ENCODE measurements around the gene DEFB128. TPM values are rescaled to one million over a fixed set of nuclear protein-coding genes. Genes with fewer than 3 reads are reported as not detected.
A peak's percentile ranks its signal among the peaks of the same experiment; 100 is the strongest.

The DEFB128 gene
- total RNA-seq, 1 experiment from 2014 or later = not detected

DNA sequence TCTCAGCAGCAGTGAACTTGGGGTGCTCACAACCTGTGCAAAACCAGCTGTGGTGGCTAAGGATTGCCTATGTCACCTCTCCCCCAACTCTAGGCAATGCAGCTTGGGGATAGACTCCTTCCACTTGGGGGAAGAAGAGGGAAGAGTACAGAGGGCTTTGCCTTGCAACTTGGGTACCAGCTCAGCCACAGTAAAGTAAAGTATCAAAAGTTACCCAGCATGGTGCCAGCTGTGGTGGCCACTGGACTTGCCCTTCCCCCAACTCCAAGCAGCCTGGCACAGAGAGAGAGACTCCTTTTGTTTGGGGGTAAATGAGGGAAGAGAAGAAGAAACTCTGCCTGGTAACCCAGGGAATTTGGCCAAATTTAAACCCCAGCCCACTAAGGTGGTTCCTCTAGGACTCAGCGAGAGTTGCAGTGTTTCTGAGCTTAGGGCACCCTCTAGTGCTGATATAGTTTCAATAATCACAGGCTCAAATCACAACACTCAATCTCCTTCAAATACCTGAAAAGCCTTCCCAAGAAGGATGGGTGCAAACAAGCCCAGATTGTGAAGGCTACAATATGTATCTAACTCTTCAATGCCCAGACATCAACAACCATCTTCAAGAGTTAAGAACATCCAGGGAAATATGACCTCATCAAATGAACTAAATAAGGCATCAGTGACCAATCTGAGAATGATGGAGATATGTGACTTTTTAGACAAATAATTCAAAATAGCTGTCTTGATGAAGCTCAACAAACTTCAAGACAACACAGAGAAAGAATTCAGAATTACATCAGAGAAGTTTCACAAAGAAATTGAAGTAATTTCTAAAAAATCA lies 30.0 kb upstream of the DEFB128 start:
- no peak overlapping the region for H3K4me3 Mint-ChIP-seq (ENCODE audit: low read depth, unreplicated experiment)
- intact Hi-C loops (cut with micrococcal nuclease; ENCODE audit: unreplicated experiment) = no loop called here
- no TSS peak for BruUV-seq (replicated peaks)
- no peaks in the 10 kb centered on the region for H3K4me1 Mint-ChIP-seq (ENCODE audit: low read depth, unreplicated experiment)
- no peaks in the 10 kb centered on the region for H3K9me3 Mint-ChIP-seq (ENCODE audit: low read depth, unreplicated experiment)
- H3K27me3 Mint-ChIP-seq (ENCODE audit: unreplicated experiment) = peaks cover 81% of the 10 kb centered on the region
- DNase-seq = peak; percentile 23
- no peak overlapping the region for H3K27ac Mint-ChIP-seq (ENCODE audit: unreplicated experiment)
- H3K36me3 Mint-ChIP-seq (ENCODE audit: insufficient read depth, unreplicated experiment) = no peaks in the 10 kb centered on the region
- TF ChIP-seq, protein P1, sequence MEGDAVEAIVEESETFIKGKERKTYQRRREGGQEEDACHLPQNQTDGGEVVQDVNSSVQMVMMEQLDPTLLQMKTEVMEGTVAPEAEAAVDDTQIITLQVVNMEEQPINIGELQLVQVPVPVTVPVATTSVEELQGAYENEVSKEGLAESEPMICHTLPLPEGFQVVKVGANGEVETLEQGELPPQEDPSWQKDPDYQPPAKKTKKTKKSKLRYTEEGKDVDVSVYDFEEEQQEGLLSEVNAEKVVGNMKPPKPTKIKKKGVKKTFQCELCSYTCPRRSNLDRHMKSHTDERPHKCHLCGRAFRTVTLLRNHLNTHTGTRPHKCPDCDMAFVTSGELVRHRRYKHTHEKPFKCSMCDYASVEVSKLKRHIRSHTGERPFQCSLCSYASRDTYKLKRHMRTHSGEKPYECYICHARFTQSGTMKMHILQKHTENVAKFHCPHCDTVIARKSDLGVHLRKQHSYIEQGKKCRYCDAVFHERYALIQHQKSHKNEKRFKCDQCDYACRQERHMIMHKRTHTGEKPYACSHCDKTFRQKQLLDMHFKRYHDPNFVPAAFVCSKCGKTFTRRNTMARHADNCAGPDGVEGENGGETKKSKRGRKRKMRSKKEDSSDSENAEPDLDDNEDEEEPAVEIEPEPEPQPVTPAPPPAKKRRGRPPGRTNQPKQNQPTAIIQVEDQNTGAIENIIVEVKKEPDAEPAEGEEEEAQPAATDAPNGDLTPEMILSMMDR (IDR thresholded peaks at IDR 0.05; ENCODE audit: unreplicated experiment) = no peak
- CTCF ChIA-PET = interaction anchor here (1.0 kb wide), 1 partner anchor 111 kb away, joined by 4 read pairs; no protein-coding TSS in a partner anchor

DNA sequence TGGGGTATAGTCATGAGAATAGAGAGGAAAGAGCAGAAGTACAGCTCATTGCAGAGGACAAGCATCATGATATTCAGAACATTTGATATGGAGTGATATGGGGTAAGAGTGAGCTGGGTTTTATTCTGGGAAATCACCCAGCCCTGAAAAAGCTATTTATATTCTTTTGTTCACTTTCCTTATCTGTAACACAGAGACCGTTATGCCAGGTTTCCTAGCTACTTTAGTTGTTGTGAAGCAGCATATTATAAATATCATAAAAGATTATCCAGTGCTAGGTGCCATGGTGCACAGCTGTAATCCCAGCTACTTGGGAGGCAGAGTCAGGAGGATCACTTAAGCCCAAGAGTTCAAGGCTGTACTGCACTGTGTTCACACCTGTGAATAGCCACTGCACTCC lies 27.8 kb upstream of the DEFB128 start:
- Mint-ChIP-seq H3K4me1 (ENCODE audit: low read depth, unreplicated experiment) (no peaks in the 10 kb centered on the region), H3K27me3 (ENCODE audit: unreplicated experiment) (peaks cover 76% of the 10 kb centered on the region), H3K9me3 (ENCODE audit: low read depth, unreplicated experiment) (no peaks in the 10 kb centered on the region), H3K36me3 (ENCODE audit: insufficient read depth, unreplicated experiment) (no peaks in the 10 kb centered on the region), H3K27ac (ENCODE audit: unreplicated experiment) (no peak overlapping the region), H3K4me3 (ENCODE audit: low read depth, unreplicated experiment) (no peak overlapping the region)
- DNase-seq = no peak
- TF ChIP-seq, protein P1 (IDR thresholded peaks at IDR 0.05; ENCODE audit: unreplicated experiment) = no peak
- intact Hi-C loops (cut with micrococcal nuclease; ENCODE audit: unreplicated experiment) = no loop called here
- BruUV-seq (replicated peaks) = no TSS peak
- CTCF ChIA-PET = interaction anchor here (0.6 kb wide), 1 partner anchor 112 kb away, joined by 4 read pairs; no protein-coding TSS in a partner anchor

DNA sequence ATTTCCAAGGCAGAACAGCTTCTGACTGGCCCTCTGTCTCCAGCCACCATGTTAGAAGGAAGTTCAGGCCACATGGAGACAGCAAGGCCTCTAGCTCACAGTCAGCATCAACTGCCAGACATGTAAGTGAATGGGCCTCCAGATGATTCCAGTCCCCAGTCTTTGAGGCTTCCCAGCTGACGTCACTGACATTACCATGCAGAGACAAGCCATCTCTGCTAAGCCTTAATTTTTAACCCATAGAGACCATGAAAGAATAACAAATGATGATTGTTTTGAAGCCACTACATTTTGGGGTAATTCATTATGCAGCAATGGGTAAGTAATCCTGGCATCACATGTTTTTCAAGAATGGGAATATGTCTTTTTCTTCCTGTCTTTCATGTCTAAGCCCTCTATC lies 26.3 kb upstream of the DEFB128 start:
- H3K9me3 Mint-ChIP-seq (ENCODE audit: low read depth, unreplicated experiment) = no peaks in the 10 kb centered on the region
- H3K4me3 Mint-ChIP-seq (ENCODE audit: low read depth, unreplicated experiment) = no peak overlapping the region
- H3K4me1 Mint-ChIP-seq (ENCODE audit: low read depth, unreplicated experiment) = no peaks in the 10 kb centered on the region
- DNase-seq = no peak
- CTCF ChIA-PET = no interaction called here
- intact Hi-C loops (cut with micrococcal nuclease; ENCODE audit: unreplicated experiment) = no loop called here
- peaks cover 74% of the 10 kb centered on the region for H3K27me3 Mint-ChIP-seq (ENCODE audit: unreplicated experiment)
- TF ChIP-seq, protein P1 (IDR thresholded peaks at IDR 0.05; ENCODE audit: unreplicated experiment) = no peak
- no TSS peak for BruUV-seq (replicated peaks)
- no peak overlapping the region for H3K27ac Mint-ChIP-seq (ENCODE audit: unreplicated experiment)
- H3K36me3 Mint-ChIP-seq (ENCODE audit: insufficient read depth, unreplicated experiment) = no peaks in the 10 kb centered on the region

DNA sequence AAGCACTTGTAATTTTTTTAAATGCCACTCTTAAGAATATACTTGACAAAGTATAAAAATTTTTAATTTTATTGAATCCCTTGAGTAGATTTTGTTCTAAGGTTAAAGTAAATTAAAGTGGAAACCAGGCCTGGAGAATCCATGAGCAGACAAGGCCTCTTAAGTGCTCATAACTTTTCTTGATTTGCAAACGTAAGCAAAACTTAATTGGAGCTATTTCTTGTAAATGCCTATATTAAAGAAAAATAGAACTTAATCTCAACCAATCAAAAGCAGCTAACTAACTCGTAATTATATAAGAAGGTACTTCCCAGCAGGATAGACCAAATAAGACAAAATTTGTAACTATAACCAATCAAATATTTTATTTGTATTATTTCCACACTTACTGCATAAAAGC lies 24.9 kb upstream of the DEFB128 start:
- Mint-ChIP-seq H3K9me3 (ENCODE audit: low read depth, unreplicated experiment) (no peaks in the 10 kb centered on the region), H3K36me3 (ENCODE audit: insufficient read depth, unreplicated experiment) (no peaks in the 10 kb centered on the region), H3K4me1 (ENCODE audit: low read depth, unreplicated experiment) (no peaks in the 10 kb centered on the region), H3K27me3 (ENCODE audit: unreplicated experiment) (peaks cover 60% of the 10 kb centered on the region), H3K4me3 (ENCODE audit: low read depth, unreplicated experiment) (no peak overlapping the region), H3K27ac (ENCODE audit: unreplicated experiment) (no peak overlapping the region)
- no peak for DNase-seq
- intact Hi-C loops (cut with micrococcal nuclease; ENCODE audit: unreplicated experiment) = no loop called here
- no TSS peak for BruUV-seq (replicated peaks)
- CTCF ChIA-PET = no interaction called here
- TF ChIP-seq, protein P1 (IDR thresholded peaks at IDR 0.05; ENCODE audit: unreplicated experiment) = no peak

All from Calu3 (cell line).